Measurements from ENCODE around the gene TAF12. TPM values are rescaled to one million over a fixed set of nuclear protein-coding genes. Genes with fewer than 3 reads are reported as not detected.
"Not testable (repeated sequence)": the region's sequence is repeated elsewhere in the genome, so short reads cannot be mapped to it uniquely, and the experiment has no call there.

TAF12 gene
- total RNA-seq, 1 donor from 2014 or later, result 28.2 TPM

- DNase-seq, result no peak
- Histone ChIP-seq H3K36me3 (no peaks in the 10 kb centered on the region), H3K9me3 (replicated peaks) (no peaks in the 10 kb centered on the region), H3K4me1 (peaks cover 65% of the 10 kb centered on the region), H3K4me3 (no peak overlapping the region), H3K27ac (replicated peaks) (peak overlapping the region; percentile 44), H3K27me3 (ENCODE audit: low read depth) (no peaks in the 10 kb centered on the region)
- intact Hi-C loops (cut with micrococcal nuclease), result no loop called here
- TF ChIP-seq CTCF (IDR thresholded peaks at IDR 0.05; ENCODE audit: borderline replicate concordance), result no peak
Measured at GRCh38 chr1:28646040-28646439, 3.2 kb upstream of the TAF12 start.

DNA sequence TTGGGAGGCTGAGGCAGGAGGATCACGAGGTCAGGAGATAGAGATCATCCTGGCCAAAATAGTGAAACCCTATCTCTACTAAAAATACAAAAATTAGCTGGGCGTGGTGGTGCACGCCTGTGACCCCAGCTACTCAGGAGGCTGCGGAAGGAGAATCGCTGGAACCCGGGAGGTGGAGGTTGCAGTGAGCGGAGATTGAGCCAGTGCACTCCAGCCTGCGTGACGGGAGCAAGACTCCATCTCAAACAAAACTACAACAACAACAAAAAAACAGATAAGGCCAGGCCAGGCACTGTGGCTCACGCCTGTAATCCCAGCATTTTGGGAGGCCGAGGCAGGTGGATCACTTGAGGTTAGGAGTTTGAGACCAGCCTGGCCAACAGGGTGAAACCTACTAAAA lies 2.5 kb upstream of the TAF12 start:
- peaks cover 71% of the 10 kb centered on the region for H3K4me1 ChIP-seq
- H3K4me3 ChIP-seq; intact Hi-C loops (cut with micrococcal nuclease); H3K27me3 ChIP-seq (ENCODE audit: low read depth); H3K27ac ChIP-seq (replicated peaks); H3K36me3 ChIP-seq; H3K9me3 ChIP-seq (replicated peaks); DNase-seq: not testable (repeated sequence)

DNA sequence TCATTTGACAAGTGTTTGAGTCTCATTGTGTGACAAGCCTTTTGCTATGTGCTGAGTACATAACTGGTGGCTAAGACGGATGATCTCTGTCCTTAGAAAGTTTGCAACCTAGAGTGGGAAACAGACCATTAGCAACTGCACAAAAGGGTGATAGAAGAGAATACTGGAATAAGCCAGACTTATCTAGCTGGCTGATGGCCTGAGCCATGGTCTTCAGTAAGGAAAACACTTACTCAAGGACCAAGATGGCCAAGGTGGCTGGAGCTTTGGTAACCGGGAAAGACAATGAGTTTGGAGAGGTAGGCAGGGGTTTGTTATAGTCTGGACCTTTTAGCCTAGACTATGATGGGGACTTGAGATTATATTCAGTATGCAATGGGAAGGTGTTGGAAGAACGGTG lies 1.6 kb upstream of the TAF12 start:
- Histone ChIP-seq H3K9me3 (replicated peaks) (no peaks in the 10 kb centered on the region), H3K4me1 (peaks cover 79% of the 10 kb centered on the region), H3K4me3 (peak overlapping the region; percentile 87), H3K27me3 (ENCODE audit: low read depth) (no peaks in the 10 kb centered on the region), H3K27ac (replicated peaks) (peak overlapping the region; percentile 93), H3K36me3 (no peaks in the 10 kb centered on the region)
- DNase-seq, result no peak
- TF ChIP-seq CTCF (IDR thresholded peaks at IDR 0.05; ENCODE audit: borderline replicate concordance), result no peak
- intact Hi-C loops (cut with micrococcal nuclease), result no loop called here

DNA sequence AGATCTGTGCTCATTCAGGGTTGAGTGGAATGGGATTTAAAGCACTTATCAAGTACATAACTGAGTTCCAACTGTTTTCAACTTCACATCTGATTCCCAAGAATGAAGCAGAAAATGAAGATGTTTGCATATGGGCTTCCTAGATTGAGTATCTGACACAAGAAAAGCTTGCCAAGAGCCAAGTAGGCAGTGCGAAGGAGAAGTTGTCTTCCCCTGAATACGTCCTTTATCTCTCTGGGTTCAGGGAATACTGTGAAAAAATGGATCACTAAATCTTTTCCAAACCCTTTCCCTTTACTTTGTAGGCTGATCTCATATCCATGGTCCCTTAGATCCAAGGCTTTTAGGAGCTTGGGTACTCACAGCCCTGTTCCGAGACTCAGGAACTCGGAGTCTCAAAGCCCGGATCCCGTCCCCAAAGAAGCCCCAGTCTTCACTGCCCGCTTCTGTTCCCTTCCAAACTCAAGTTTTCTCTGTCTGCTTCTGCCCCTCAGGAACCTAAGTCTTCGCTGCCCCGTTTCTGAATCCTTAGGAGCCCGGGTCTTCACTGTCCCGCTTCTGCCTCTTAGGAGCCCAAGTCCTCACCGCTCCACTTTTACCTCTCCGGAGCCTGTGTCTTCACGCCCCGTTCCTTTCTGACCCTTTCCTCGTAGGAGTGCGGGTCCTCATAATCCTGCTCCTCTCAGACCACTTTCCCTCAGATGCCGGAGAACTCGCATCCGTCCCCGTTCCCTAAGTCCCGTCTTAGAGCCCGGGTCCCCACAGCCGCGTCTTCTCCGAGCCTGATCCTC lies 616 bp downstream of the TAF12 start:
- Histone ChIP-seq H3K4me1 (peaks cover 64% of the 10 kb centered on the region), H3K9me3 (replicated peaks) (no peaks in the 10 kb centered on the region), H3K4me3 (peak overlapping the region; percentile 87), H3K27me3 (ENCODE audit: low read depth) (no peaks in the 10 kb centered on the region), H3K27ac (replicated peaks) (peak overlapping the region; percentile 93), H3K36me3 (no peaks in the 10 kb centered on the region)
- no peak for TF ChIP-seq CTCF (IDR thresholded peaks at IDR 0.05; ENCODE audit: borderline replicate concordance)
- no peak for DNase-seq
- intact Hi-C loops (cut with micrococcal nuclease), result no loop called here

GRCh38 chr1:28640766-28641165 lies 2.1 kb downstream of the TAF12 start:
- Histone ChIP-seq H3K9me3 (replicated peaks) (no peaks in the 10 kb centered on the region), H3K27ac (replicated peaks) (no peak overlapping the region), H3K4me3 (no peak overlapping the region), H3K27me3 (ENCODE audit: low read depth) (no peaks in the 10 kb centered on the region), H3K36me3 (no peaks in the 10 kb centered on the region), H3K4me1 (peaks cover 53% of the 10 kb centered on the region)
- intact Hi-C loops (cut with micrococcal nuclease), result no loop called here
- no peak for DNase-seq
- no peak for TF ChIP-seq CTCF (IDR thresholded peaks at IDR 0.05; ENCODE audit: borderline replicate concordance)

- no peaks in the 10 kb centered on the region for H3K27me3 ChIP-seq (ENCODE audit: low read depth)
- no peaks in the 10 kb centered on the region for H3K4me1 ChIP-seq
- no peak overlapping the region for H3K4me3 ChIP-seq
- no peak for TF ChIP-seq CTCF (IDR thresholded peaks at IDR 0.05; ENCODE audit: borderline replicate concordance)
- intact Hi-C loops (cut with micrococcal nuclease), result no loop called here
- no peak overlapping the region for H3K27ac ChIP-seq (replicated peaks)
- no peaks in the 10 kb centered on the region for H3K9me3 ChIP-seq (replicated peaks)
- no peaks in the 10 kb centered on the region for H3K36me3 ChIP-seq
- DNase-seq, result no peak
Measured at GRCh38 chr1:28632560-28632959, 10.3 kb downstream of the TAF12 start.

Measured in left ventricle myocardium inferior (tissue), 1 donor.